GM10248 (cell line): Measurements from ENCODE around the gene PACRG.

Experiments
- CTCF ChIA-PET: fragments of 300-600 bp; sonication (Branson Sonifier 250); formaldehyde crosslinking; extraction: SDS; loops from one replicate; lab custom pipeline; 2021; ENCODE audit warnings: antibody characterized with exemption; lab: Yijun Ruan, JAX
- POLR2A ChIA-PET: fragments of 350-650 bp; sonication (Branson Sonifier 250); formaldehyde crosslinking; extraction: SDS; loops from one replicate; lab custom pipeline; 2020; ENCODE audit warnings: antibody characterized with exemption; lab: Yijun Ruan, JAX
- DNase-seq: peaks from one replicate; pipeline ENCODE4 v3.0.0; 2012; ENCODE audit errors: extremely low spot score
- CTCF ChIP-seq: IDR thresholded peaks from 2 replicates; pipeline ENCODE4 v1.5.1; 2012; ENCODE audit warnings: mild to moderate bottlenecking, low read depth; ENCODE audit errors: extremely low read depth, missing control alignments, control extremely low read depth

The PACRG gene

GRCh38 chr6:162965366-162965765, 237.6 kb downstream of the PACRG start:
- ChIA-PET CTCF (interaction anchor here (1.6 kb wide), 1 partner anchor 9 kb away, joined by 6 read pairs; no protein-coding TSS in a partner anchor), POLR2A (no interaction called here)
- no peak for DNase-seq
- TF ChIP-seq CTCF, result no peak

- POLR2A ChIA-PET, result no interaction called here
- DNase-seq, result no peak
- CTCF ChIA-PET, result interaction anchor here (1.0 kb wide), 2 partner anchors 16 to 18 kb away, joined by 3 read pairs; no protein-coding TSS in a partner anchor
- TF ChIP-seq CTCF, result no peak
Measured at GRCh38 chr6:162970246-162970645, 242.5 kb downstream of the PACRG start.

GRCh38 chr6:162971356-162971755, 243.6 kb downstream of the PACRG start:
- ChIA-PET CTCF (interaction anchor here (1.0 kb wide), 1 partner anchor 17 kb away, joined by 3 read pairs; no protein-coding TSS in a partner anchor), POLR2A (no interaction called here)
- DNase-seq, result no peak
- TF ChIP-seq CTCF, result no peak

GRCh38 chr6:162973151-162973872, 245.5 kb downstream of the PACRG start:
- CTCF ChIA-PET, result interaction anchor here (2.1 kb wide), 1 partner anchor 9 kb away, joined by 6 read pairs; no protein-coding TSS in a partner anchor
- no peak for TF ChIP-seq CTCF
- POLR2A ChIA-PET, result no interaction called here
- no peak for DNase-seq

GRCh38 chr6:162973980-162974379, 246.2 kb downstream of the PACRG start:
- ChIA-PET CTCF (interaction anchor here (2.1 kb wide), 1 partner anchor 9 kb away, joined by 6 read pairs; no protein-coding TSS in a partner anchor), POLR2A (no interaction called here)
- DNase-seq, result no peak
- no peak for TF ChIP-seq CTCF

- no peak for DNase-seq
- CTCF ChIA-PET, result interaction anchor here (2.1 kb wide), 1 partner anchor 10 kb away, joined by 6 read pairs; no protein-coding TSS in a partner anchor
- TF ChIP-seq CTCF, result no peak
- POLR2A ChIA-PET, result no interaction called here
Measured at GRCh38 chr6:162974685-162975084, 246.9 kb downstream of the PACRG start.
